NB4 (cell line): Measurements from ENCODE around the gene GLS.

Experiments used
- MAX ChIP-seq: IDR thresholded peaks from 2 replicates; pipeline ENCODE4 v1.6.1; 2011; ENCODE audit warnings: low read depth, low read length
- MYC ChIP-seq: IDR thresholded peaks from 2 replicates; pipeline ENCODE4 v1.6.1; 2011; ENCODE audit warnings: low read depth, low read length
- POLR2A ChIP-seq: IDR thresholded peaks from 2 replicates; pipeline ENCODE4 v1.6.1; 2011; ENCODE audit warnings: mild to moderate bottlenecking; ENCODE audit not compliant: insufficient read length; ENCODE audit errors: extremely low read depth
- TF ChIP-seq, protein P1 (sequence below): IDR thresholded peaks from one replicate; pipeline ENCODE4 v1.5.1; 2012; ENCODE audit warnings: low read depth, low read length

GRCh38 chr2:190862571-190862991 is 18.0 kb upstream of the GLS start:
- TF ChIP-seq, protein P1, sequence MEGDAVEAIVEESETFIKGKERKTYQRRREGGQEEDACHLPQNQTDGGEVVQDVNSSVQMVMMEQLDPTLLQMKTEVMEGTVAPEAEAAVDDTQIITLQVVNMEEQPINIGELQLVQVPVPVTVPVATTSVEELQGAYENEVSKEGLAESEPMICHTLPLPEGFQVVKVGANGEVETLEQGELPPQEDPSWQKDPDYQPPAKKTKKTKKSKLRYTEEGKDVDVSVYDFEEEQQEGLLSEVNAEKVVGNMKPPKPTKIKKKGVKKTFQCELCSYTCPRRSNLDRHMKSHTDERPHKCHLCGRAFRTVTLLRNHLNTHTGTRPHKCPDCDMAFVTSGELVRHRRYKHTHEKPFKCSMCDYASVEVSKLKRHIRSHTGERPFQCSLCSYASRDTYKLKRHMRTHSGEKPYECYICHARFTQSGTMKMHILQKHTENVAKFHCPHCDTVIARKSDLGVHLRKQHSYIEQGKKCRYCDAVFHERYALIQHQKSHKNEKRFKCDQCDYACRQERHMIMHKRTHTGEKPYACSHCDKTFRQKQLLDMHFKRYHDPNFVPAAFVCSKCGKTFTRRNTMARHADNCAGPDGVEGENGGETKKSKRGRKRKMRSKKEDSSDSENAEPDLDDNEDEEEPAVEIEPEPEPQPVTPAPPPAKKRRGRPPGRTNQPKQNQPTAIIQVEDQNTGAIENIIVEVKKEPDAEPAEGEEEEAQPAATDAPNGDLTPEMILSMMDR = no peak
- TF ChIP-seq MYC (no peak), POLR2A (no peak), MAX (no peak)
